Activated naive CD8-positive, alpha-beta T cell treated with anti-CD3 and anti-CD28 coated beads, Interleukin-2, amount 50 U/mL, for 24 hours (primary cell): ENCODE results near the gene NT5C3A.
"Not testable (repeated sequence)": the region's sequence is repeated elsewhere in the genome, so short reads cannot be mapped to it uniquely, and the experiment has no call there.

Experiments used
- ATAC-seq: fragments of 150-1000 bp; cut with Tn5 transposase; one replicate; pipeline ENCODE4 v1.10.0; 2021
- DNase-seq: peaks from one replicate; pipeline ENCODE4 v3.0.0; 2021
- H3K27ac Mint-ChIP-seq: one replicate; pipeline ENCODE4 v1.8.0; 2021; ENCODE audit warnings: mild to moderate bottlenecking, mixed read lengths
- H3K27me3 Mint-ChIP-seq: one replicate; pipeline ENCODE4 v1.8.0; 2021; ENCODE audit warnings: mixed read lengths
- H3K36me3 Mint-ChIP-seq: one replicate; pipeline ENCODE4 v1.8.0; 2021; ENCODE audit warnings: low read depth, mixed read lengths
- H3K4me1 Mint-ChIP-seq: one replicate; pipeline ENCODE4 v1.8.0; 2021; ENCODE audit warnings: mixed read lengths
- H3K4me3 Mint-ChIP-seq: one replicate; pipeline ENCODE4 v1.8.0; 2021; ENCODE audit warnings: mild to moderate bottlenecking, moderate library complexity, mixed read lengths
- H3K9me3 Mint-ChIP-seq: one replicate; pipeline ENCODE4 v1.8.0; 2021; ENCODE audit warnings: mixed read lengths

NT5C3A gene

DNA sequence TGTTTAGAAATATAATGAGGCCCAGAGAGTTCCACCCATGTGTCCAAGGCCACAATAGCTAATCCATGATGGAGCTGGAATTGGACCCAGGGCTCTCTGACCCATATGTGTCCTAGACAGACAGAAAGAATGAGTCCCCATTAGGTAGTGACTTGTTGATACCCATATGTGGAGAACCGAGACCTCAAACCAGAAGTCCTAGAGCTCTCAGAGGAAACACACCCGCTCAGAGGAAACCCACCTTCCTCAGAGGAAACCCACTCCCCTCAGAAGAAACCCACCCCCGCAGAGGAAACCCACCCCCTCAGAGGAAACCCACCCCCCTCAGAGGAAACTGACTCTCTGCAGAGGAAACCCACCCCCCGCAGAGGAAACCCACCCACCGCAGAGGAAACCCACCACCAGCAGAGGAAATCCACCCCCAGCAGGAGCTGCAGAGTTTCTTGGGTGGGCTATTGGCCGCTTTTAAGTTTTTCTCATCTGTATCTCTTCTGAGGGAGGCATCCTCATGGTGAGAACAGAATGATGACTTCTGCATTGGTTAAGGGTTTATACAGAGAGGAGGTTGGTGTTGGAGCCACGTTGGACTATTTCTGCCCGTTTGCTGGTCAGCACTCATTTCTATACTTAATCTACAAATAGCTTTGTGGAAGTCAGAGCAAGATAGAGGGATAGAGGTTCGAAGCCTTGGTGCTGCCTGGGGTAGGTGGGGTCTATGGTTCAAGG is 70.4 kb downstream of the NT5C3A start:
- H3K4me3 Mint-ChIP-seq, DNase-seq, H3K36me3 Mint-ChIP-seq, ATAC-seq, H3K9me3 Mint-ChIP-seq, H3K27ac Mint-ChIP-seq: not testable (repeated sequence)
- Mint-ChIP-seq H3K27me3 (peaks cover 42% of the 10 kb centered on the region), H3K4me1 (peaks cover 21% of the 10 kb centered on the region)

DNA sequence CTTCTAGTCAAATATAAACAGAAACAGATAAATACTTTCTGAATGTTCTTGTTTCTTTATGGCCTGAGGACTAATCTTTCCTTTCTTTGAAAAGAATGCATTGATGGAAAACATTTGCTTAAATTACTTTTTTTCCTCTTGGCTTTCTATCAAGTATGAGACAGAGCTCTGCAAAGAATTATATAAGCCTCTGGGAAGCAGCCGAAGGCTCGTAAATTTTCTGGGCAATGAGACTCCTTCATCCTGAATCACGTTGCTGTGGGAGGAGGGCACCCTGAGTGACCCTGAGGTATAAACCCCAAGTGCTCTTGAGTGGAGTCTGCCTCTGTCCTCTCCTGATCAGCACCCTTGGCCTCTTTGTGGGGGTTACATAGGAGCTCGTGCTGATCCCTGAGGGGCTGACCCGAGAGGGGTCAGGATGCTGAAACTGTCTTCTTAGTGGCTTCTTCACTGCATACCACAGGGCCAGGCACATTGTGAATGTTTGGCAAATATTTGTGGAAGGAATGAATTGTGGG is 71.4 kb downstream of the NT5C3A start:
- H3K4me3 Mint-ChIP-seq, H3K36me3 Mint-ChIP-seq, ATAC-seq, H3K27ac Mint-ChIP-seq, DNase-seq, H3K9me3 Mint-ChIP-seq: not testable (repeated sequence)
- Mint-ChIP-seq H3K4me1 (peaks cover 21% of the 10 kb centered on the region), H3K27me3 (peaks cover 42% of the 10 kb centered on the region)

DNA sequence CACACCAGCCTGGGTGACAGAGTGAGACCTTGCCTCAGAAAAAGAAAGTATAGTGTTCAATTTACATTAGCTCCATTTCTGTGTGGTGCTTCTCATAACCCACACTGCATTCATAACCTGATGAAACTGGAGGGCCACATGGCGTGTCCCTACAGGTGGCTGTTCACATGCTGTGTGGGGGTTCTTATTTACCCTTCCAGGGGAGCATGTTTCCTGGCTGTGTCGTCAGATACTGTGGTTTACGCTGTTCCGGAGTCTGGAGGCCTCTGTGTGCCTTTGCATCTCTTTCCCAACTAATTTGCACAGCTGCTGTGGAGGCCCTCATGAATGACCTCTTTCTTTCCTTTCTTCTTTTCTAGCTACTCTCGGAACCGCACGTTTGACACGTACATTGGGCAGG is 74.4 kb downstream of the NT5C3A start:
- H3K4me3 Mint-ChIP-seq, DNase-seq, ATAC-seq, H3K36me3 Mint-ChIP-seq, H3K9me3 Mint-ChIP-seq: not testable (repeated sequence)
- H3K27ac Mint-ChIP-seq = peak overlapping the region; percentile 40
- H3K4me1 Mint-ChIP-seq = peaks cover 19% of the 10 kb centered on the region
- peaks cover 37% of the 10 kb centered on the region for H3K27me3 Mint-ChIP-seq

DNA sequence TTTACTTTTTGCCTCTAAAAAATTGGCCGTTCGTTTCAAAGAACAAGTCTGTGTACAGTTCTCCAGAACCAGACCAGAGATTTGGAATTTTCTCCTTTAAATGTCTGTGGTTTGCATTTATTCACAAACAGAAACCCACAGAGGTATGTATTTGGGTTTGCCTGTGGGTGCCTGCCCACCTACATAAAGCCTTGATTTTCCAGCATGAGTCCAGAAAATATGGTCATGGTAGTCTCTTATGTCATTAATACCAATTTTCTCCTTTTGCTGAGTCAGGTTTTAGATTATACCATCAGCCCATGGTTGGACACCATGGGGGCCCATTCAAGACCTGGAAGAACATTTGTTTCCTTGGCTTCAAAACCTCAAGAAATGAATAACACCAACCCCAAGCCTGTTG is 82.7 kb downstream of the NT5C3A start:
- H3K27me3 Mint-ChIP-seq = peaks cover 13% of the 10 kb centered on the region
- H3K9me3 Mint-ChIP-seq, H3K27ac Mint-ChIP-seq, ATAC-seq, H3K36me3 Mint-ChIP-seq, H3K4me1 Mint-ChIP-seq, H3K4me3 Mint-ChIP-seq, DNase-seq: not testable (repeated sequence)

DNA sequence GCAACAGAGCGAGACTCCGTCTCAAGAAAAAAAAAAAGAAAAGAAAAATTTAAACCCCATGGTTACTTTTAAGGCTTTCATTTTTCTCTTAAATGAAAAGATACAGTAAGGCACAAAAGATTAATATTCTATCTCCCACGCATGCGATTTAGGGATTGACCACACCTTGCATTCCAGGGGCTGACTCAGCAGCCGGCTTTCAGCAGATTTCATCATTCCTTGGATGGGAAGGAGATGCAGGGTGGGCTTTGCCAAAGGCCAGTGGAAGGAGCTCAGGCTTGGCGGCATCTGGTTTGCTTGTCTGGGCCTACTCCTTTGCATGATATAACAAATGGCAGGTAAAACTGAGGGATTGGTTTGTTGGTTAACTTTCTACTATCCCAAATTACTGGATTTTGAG is 83.3 kb downstream of the NT5C3A start:
- not testable (repeated sequence) for H3K36me3 Mint-ChIP-seq, H3K9me3 Mint-ChIP-seq, ATAC-seq, H3K27me3 Mint-ChIP-seq, DNase-seq, H3K27ac Mint-ChIP-seq, H3K4me3 Mint-ChIP-seq, H3K4me1 Mint-ChIP-seq

DNA sequence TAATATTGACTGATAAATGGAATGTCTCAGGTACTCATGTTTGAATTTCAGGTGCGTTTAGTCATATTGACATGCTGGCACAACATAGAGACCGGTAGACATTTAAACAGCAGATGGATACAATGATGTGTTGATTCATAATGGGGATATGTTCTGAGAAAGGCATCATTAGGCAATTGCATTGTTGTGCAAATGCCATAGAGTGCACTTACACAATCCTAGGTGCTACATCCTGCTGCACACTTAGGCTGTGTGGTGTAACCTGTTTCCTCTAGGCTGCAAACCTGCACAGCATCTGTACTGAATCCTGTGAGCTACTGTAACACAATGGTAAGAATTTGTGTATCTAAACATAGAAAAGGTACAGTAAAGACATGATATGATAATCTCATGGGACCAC is 85.4 kb downstream of the NT5C3A start:
- H3K36me3 Mint-ChIP-seq, H3K4me1 Mint-ChIP-seq, H3K27ac Mint-ChIP-seq, DNase-seq, ATAC-seq, H3K4me3 Mint-ChIP-seq, H3K27me3 Mint-ChIP-seq, H3K9me3 Mint-ChIP-seq: not testable (repeated sequence)

DNA sequence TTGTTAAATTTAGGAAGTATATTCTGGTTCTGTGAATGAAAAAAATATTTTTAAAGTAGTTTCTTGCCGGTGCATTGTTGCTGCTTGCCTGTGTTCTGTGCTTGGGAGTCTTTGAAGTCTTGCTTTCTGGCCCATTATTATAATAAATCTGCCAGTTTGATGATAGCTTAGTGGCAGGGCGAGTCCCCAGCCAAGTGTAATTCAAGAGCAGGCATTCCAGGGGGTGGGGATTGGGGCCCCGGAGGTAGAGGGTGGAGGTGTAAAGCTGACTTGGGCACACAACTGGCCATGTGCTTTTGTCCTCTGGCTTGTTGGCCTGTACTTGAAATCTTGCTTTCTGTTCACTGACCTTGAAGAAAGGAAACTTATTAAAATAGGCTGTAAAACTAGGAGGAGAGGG is 90.6 kb downstream of the NT5C3A start:
- H3K36me3 Mint-ChIP-seq, H3K27ac Mint-ChIP-seq, H3K27me3 Mint-ChIP-seq, ATAC-seq, DNase-seq, H3K9me3 Mint-ChIP-seq, H3K4me3 Mint-ChIP-seq, H3K4me1 Mint-ChIP-seq: not testable (repeated sequence)

DNA sequence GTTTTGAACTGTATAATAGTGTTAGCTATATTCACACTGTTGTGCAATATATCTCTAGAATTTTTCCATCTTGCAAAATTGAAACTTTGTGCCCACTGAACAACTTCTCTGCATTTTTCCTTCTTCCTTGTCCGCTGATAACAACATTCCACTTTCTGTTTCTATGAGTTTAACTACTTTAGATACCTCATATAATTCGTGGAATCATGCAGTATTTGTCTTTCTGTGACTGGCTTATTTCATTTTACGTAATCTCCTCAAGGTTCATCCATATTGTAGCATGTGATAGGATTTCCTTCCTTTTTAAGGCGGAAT is 95.4 kb downstream of the NT5C3A start:
- ATAC-seq, H3K4me1 Mint-ChIP-seq, H3K27ac Mint-ChIP-seq, DNase-seq, H3K27me3 Mint-ChIP-seq, H3K36me3 Mint-ChIP-seq, H3K4me3 Mint-ChIP-seq, H3K9me3 Mint-ChIP-seq: not testable (repeated sequence)

DNA sequence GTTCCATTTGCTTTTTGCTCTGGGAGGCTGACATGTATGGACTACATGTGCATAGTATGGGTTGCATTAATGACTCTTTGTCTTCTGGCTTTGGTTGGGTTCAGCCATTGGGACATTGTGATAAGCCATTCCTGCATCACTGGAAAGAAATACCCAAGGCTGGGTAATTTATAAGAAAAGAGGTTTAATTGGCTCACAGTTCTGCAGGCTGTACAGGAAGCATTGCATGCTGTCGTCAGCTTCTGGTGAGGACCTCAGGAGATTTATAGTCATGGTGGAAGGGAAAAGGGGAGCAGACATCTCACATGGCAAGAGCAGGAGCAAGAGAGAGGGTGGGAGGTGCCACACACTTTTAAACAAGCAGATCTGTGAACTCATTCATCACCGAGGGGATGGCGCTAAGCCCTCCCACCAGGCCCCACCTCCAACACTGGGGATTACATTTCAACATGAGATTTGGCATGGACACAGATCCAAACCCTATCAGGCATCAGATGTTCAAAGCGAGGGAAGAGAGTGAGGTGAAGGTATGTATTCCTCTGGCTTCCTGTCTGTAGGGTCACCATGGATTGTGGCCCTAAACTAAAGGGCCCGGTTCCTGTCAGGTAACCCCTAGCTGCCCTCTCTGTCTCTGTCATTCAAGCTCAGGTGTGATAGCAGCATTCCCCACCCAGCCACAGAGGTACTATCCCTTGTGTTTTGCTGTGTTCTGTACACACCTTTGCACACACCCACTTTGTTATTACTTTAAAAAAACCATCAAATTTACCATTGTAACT is 95.9 kb downstream of the NT5C3A start:
- not testable (repeated sequence) for H3K4me1 Mint-ChIP-seq, H3K36me3 Mint-ChIP-seq, H3K27me3 Mint-ChIP-seq, ATAC-seq, DNase-seq, H3K4me3 Mint-ChIP-seq, H3K9me3 Mint-ChIP-seq, H3K27ac Mint-ChIP-seq

DNA sequence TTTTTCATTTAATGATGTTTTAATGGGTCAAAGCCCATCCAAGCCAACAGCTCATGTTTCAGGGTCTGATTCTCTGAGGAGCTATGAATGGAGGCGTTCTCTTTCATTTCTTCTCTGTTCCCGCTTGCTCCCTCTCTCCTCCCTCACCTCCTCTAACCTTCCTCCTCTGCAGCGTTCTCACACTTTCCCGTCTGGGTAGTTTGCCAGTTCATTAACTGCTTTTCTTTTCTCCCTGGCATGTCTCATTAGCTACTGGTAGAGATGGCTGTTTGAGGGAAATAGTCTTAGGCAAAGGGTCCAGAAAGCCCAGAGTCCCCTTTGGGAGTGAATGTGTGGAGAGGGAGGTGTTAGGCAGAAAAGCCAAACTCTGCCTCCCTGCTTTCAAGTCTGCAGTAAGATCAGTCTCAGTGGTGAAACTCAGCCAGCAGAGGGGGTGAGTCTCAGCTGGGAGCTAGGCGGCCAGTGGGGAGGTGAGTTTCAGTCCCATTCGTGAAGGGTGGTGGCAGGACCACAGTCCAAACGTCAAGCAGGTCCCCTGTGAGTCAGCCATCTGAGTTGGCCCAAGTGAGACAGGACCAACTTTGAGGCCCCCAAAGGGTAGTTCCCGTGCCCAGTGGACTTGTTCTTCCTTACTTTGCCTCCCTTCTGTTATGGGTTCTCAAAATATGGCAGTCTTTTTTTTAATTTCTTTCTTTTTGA is 98.0 kb downstream of the NT5C3A start:
- H3K36me3 Mint-ChIP-seq, H3K4me1 Mint-ChIP-seq, H3K9me3 Mint-ChIP-seq, H3K27ac Mint-ChIP-seq, DNase-seq: not testable (repeated sequence)
- Mint-ChIP-seq H3K27me3 (peaks cover 16% of the 10 kb centered on the region), H3K4me3 (peak overlapping the region; percentile 16)
- peak; percentile 87 for ATAC-seq
